Fibroblast of skin of scalp (primary cell): ENCODE data around the gene PRKG1.
A peak's percentile ranks its signal among the peaks of the same experiment; 100 is the strongest.

Experiments used
- DNase-seq: peaks from one replicate; pipeline ENCODE4 v3.0.0-alpha.2; 2013

Gene PRKG1

GRCh38 chr10:51894771-51895578, 820.7 kb downstream of the PRKG1 start:
- DNase-seq: peak; percentile 80

GRCh38 chr10:51896849-51897248, 822.6 kb downstream of the PRKG1 start:
- peak; percentile 88 for DNase-seq

GRCh38 chr10:51897560-51897959, 823.3 kb downstream of the PRKG1 start:
- no peak for DNase-seq

- DNase-seq: no peak
These were observed 825.9 kb downstream of the PRKG1 start for GRCh38 chr10:51900180-51900579.

- no peak for DNase-seq
These were observed 829.4 kb downstream of the PRKG1 start for GRCh38 chr10:51903675-51904074.

GRCh38 chr10:51905032-51905431, 830.7 kb downstream of the PRKG1 start:
- no peak for DNase-seq

GRCh38 chr10:51907361-51907760, 833.1 kb downstream of the PRKG1 start:
- no peak for DNase-seq

GRCh38 chr10:51910189-51910588, 835.9 kb downstream of the PRKG1 start:
- DNase-seq: peak; percentile 11

GRCh38 chr10:51910596-51910995, 836.3 kb downstream of the PRKG1 start:
- DNase-seq: no peak

- no peak for DNase-seq
These were observed 837.4 kb downstream of the PRKG1 start for GRCh38 chr10:51911723-51912122.

GRCh38 chr10:51915031-51915542, 840.8 kb downstream of the PRKG1 start:
- peak; percentile 58 for DNase-seq

GRCh38 chr10:51918440-51918839, 844.2 kb downstream of the PRKG1 start:
- no peak for DNase-seq

- DNase-seq: no peak
These were observed 844.6 kb downstream of the PRKG1 start for GRCh38 chr10:51918884-51919325.

- DNase-seq: no peak
These were observed 846.4 kb downstream of the PRKG1 start for GRCh38 chr10:51920672-51921071.

GRCh38 chr10:51924359-51924758, 850.1 kb downstream of the PRKG1 start:
- DNase-seq: no peak

GRCh38 chr10:51926337-51926736, 852.0 kb downstream of the PRKG1 start:
- DNase-seq: no peak

- no peak for DNase-seq
These were observed 853.9 kb downstream of the PRKG1 start for GRCh38 chr10:51928162-51928561.

GRCh38 chr10:51932530-51932929, 858.2 kb downstream of the PRKG1 start:
- DNase-seq: no peak

- no peak for DNase-seq
These were observed 860.1 kb downstream of the PRKG1 start for GRCh38 chr10:51934373-51934772.

- no peak for DNase-seq
These were observed 861.1 kb downstream of the PRKG1 start for GRCh38 chr10:51935341-51935740.

- DNase-seq: peak; percentile 83
These were observed 863.2 kb downstream of the PRKG1 start for GRCh38 chr10:51937308-51938140.

GRCh38 chr10:51950371-51950995, 876.2 kb downstream of the PRKG1 start:
- no peak for DNase-seq

GRCh38 chr10:51950996-51951555, 876.8 kb downstream of the PRKG1 start:
- DNase-seq: no peak
